AG09309 (cell line): Measurements from ENCODE around the gene CCDC152.

ENCODE experiments used
- DNase-seq: peaks from one replicate; pipeline ENCODE4 v3.0.0-alpha.2; 2010; ENCODE audit warnings: low read depth
- H3K4me3 ChIP-seq: 2 replicates; pipeline ENCODE4 v1.5.1; 2011; ENCODE audit warnings: mild to moderate bottlenecking, low read depth, low read length, moderate library complexity; ENCODE audit not compliant: control insufficient read depth
- TF ChIP-seq, protein P1 (sequence below): IDR thresholded peaks from 2 replicates; pipeline ENCODE4 v1.5.1; 2011; ENCODE audit warnings: mild to moderate bottlenecking, low read depth, low read length, inconsistent platforms; ENCODE audit not compliant: insufficient read depth, control insufficient read depth; ENCODE audit errors: missing control alignments

CCDC152 gene

DNA sequence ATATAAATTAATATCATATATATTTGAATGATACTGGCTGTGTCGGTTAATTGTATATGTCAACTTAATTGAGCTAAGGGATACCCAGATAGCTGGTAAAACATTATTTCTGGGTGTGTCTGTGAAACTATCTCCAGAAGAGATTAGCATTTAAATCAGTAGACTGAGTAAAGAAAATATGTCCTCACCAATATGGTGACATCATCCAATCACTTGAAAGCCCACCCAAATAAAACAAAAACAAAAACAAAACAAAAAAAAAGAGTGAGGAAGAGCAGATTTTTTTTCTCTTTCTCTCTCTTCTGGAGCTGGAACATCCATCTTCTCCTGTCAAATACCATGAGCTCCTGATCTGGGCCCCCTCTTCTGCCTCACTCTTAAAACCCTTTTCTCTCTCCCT lies 15.7 kb upstream of the CCDC152 start:
- TF ChIP-seq, protein P1, sequence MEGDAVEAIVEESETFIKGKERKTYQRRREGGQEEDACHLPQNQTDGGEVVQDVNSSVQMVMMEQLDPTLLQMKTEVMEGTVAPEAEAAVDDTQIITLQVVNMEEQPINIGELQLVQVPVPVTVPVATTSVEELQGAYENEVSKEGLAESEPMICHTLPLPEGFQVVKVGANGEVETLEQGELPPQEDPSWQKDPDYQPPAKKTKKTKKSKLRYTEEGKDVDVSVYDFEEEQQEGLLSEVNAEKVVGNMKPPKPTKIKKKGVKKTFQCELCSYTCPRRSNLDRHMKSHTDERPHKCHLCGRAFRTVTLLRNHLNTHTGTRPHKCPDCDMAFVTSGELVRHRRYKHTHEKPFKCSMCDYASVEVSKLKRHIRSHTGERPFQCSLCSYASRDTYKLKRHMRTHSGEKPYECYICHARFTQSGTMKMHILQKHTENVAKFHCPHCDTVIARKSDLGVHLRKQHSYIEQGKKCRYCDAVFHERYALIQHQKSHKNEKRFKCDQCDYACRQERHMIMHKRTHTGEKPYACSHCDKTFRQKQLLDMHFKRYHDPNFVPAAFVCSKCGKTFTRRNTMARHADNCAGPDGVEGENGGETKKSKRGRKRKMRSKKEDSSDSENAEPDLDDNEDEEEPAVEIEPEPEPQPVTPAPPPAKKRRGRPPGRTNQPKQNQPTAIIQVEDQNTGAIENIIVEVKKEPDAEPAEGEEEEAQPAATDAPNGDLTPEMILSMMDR, result no peak
- no peak overlapping the region for H3K4me3 ChIP-seq
- no peak for DNase-seq

DNA sequence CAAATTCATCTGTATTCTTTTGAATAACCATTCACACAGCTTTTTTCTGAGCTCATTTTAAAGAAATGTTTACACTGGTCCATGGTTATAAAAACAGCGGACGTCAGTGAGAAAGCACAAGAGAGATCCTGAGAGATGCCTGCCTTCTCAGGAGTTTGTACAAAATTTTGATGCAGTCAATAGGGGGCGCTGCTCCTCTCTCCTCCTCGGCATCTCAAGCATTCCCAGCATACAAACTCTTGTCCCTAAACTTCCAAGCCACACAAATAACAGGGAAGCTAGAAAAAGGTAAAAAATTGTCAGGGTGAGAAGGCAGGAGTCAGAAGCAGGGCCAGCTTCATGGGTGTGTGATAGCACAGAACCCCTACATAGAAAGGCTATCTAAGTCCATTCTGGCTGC lies 11.2 kb upstream of the CCDC152 start:
- TF ChIP-seq, protein P1, result peak; percentile 49
- H3K4me3 ChIP-seq, result no peak overlapping the region
- no peak for DNase-seq

DNA sequence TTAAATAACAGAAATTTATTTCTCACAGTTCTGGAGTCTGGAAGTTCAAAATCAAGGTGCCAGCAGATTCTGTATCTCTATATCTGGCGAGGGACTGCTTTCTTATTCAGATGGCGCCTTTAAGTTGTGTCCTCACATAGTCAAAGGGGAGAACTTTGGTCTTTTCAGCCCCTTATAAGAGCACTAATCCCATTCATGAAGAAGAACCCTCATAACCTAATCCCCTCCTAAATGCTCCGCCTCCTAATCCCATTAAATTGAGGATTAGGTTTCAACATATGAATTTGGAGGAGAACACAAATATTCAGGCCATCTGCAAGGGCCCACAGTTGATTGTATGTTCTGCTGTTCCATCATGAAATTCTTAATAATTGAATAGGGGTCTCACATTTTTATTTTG lies 10.8 kb upstream of the CCDC152 start:
- no peak overlapping the region for H3K4me3 ChIP-seq
- TF ChIP-seq, protein P1, result no peak
- no peak for DNase-seq

DNA sequence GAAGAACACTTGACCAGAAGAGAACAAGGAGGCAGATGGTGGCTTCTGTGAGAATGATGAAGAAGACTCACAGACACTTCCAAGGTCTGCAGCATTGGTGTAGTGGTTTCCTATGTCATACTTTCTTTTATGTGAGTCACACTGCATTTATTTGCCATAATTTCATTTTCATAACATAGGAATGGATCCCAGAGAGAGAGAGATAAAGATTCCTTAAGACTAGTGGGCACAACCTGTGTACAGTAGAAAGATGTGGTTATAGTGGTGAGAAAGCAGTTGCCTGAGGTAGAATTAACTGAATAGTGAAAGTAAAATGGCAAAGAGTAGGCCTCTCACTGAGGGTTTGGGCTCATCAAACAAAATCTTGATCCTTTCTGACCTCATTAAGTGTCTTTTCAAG lies 7.6 kb upstream of the CCDC152 start:
- no peak for DNase-seq
- TF ChIP-seq, protein P1, result no peak
- H3K4me3 ChIP-seq, result no peak overlapping the region

DNA sequence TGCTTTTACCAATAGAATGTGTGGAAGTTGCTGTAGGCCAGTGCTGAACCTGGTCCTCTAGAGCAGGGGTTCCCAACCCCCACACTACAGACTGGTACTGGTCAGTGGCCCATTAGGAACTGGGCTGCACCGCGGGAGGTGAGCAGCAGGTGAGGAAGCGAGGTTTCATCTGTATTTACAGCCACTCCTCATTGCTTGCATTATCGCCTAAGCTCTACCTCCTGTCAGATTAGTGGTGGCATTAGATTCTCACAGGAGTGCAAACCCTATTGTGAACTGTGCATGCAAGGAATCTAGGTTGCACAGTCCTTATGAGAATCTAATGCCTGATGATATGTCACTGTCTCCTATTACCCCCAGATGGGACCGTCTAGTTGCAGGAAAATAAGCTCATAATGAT lies 6.1 kb upstream of the CCDC152 start:
- no peak overlapping the region for H3K4me3 ChIP-seq
- TF ChIP-seq, protein P1, result no peak
- no peak for DNase-seq

DNA sequence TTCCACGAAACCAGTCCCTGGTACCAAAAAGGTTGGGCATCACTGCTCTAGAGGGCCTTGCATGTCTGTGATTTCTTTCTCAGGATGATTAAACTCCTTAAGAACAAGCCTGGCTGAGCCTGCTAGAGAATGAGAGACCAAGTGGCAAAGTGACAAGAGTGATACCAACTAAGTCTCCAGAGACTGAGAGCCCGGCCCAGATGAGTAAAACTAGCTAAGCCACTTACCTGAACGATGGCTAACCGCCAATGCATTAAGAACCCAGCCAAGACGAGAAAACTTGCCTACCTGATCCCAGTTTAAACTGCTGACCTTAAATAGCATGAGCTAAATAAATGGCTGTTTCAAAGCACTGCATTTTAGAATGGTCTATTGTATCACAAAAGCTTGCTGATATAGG lies 5.6 kb upstream of the CCDC152 start:
- H3K4me3 ChIP-seq, result no peak overlapping the region
- DNase-seq, result no peak
- TF ChIP-seq, protein P1, result no peak

DNA sequence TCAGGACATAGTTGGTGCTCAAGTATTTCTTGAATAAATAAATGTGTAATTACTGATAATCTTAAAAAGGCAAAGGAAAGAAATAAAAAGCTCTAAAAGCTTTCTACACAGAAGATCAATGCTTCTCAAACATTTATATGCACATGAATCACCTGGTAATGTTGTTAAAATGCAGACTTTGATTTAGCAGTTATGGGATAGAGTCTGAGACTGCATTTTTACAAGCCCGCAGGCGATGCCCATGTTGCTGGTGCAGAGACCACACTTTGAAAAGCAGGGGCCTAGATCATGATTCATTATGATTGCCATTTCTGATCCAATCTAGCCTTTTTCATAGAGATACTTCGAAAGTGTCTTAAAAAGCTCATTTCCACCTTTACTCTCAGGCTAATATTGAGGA lies 3.5 kb upstream of the CCDC152 start:
- TF ChIP-seq, protein P1, result no peak
- DNase-seq, result no peak
- no peak overlapping the region for H3K4me3 ChIP-seq
